ENCODE measurements around the gene DNAH11. TPM values are rescaled to one million over a fixed set of nuclear protein-coding genes. Genes with fewer than 3 reads are reported as not detected.

The DNAH11 gene
- total and polyA plus RNA-seq, 2 of the 8 experiments (the other 6 are each of a cell fraction or from before 2014, with no cell fraction given) = 1.8 to 4.9 TPM

DNA sequence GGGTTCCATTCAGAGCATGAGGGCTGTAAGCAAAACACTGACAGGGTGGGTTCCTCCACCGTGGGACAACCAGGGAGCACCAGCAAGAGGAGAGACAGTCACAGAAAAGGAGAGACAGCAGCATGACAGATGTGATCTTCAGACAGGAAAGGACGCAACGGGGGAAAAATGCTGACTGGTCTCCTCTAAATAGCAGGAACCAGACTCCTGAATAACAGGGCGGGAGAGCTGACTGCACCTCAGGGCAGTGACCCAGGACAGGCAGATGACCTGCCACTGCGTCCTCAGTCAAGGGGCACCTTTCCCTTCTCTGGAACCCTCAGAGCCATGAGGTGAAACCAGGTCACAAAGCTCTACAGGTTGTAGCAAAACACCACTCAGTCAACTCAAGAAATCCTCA lies 365.9 kb downstream of the DNAH11 start (continued):
- TF ChIP-seq ZNF274 (IDR thresholded peaks at IDR 0.05; ENCODE audit: borderline replicate concordance, extremely low read depth, low read length) = no peak
- no peak for TF ChIP-seq HDAC2 (IDR thresholded peaks at IDR 0.05; ENCODE audit: borderline replicate concordance in 1 of 2, low read depth in 2 of 2, low read length in 2 of 2)
- TF ChIP-seq KDM5A (IDR thresholded peaks at IDR 0.05; ENCODE audit: low read length) = no peak
- TF ChIP-seq TAF7 (optimal IDR thresholded peaks at IDR 0.05; ENCODE audit: borderline replicate concordance, low read depth, low read length) = no peak
- TF ChIP-seq SRF (IDR thresholded peaks at IDR 0.05; ENCODE audit: low read depth, low read length) = no peak
